GM18526 (cell line): ENCODE results near the gene BZW2.

ENCODE experiments used
- POLR2A ChIP-seq: IDR thresholded peaks from 3 replicates; pipeline ENCODE4 v1.6.1; 2011; ENCODE audit not compliant: insufficient read length; ENCODE audit errors: extremely low read depth

Gene BZW2

DNA sequence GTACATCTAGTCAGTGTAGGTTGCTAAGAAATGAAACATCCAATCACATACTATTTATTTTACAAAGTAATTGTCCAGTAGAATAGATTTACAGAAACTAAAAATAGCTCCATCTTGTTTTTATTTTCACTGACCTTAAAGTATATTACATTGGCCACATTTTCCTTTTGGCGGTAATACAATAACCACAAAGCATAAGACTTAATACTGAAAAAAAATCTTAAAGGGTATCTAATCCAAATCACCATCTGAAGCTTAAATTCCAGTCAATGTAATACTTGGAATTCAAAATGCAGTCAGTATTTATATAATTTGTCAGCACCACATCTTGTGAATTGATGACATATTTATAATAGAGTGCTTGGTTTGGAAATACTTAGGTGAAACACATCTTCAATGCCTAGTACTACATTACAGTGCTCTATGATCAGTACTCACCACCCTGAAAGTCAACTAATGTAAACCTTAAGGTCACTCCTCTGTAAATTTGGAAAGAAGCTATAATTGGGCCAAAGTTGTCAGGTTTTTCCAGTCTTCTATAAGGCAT lies 9.4 kb upstream of the BZW2 start:
- no peak for TF ChIP-seq POLR2A

GRCh38 chr7:16637379-16637778 lies 8.6 kb upstream of the BZW2 start:
- TF ChIP-seq POLR2A = no peak

DNA sequence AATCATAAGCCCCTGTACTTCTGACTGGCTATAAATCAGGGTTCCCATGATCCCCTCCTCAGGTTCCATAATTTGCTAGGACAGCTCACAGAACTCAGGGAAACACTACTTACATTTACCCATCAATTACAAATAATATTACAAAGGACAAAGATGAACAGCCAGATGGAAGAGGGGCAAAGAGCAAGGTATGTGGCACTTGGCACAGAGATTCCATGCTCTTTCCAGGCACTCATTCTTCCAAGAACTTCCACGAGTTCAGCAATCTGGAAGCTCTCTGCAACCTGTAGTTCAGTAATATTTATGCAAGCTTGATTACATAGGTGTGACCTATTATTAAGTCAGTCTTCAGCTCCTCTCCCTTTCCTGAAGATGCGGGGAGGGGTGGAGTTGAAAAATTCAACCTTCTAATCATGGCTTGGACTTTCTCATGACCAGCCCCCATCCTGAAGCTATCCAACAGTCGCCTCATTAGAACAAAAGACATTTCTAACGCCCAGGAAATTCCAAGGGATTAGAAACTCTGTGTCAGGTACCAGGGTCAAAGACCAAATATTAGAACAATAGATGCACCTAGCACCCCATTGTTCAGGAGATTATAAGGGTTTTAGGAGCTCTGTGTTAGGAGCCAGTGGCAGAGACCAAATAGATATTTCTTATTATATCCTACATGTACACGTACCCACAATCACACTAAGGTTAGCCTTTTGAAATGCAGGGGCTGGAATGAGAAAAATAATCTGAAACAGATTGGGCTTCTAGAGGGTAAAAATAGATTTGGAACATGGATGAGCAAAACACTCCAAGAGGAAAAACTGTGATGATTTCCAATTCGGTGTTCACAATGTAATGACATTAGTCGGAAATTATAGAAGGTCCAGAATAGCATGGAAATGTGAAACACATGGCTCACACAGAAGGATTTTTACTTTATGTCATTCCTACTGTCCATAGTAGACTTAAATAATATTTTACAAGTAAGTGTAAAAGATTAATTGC lies 7.4 kb upstream of the BZW2 start:
- no peak for TF ChIP-seq POLR2A

DNA sequence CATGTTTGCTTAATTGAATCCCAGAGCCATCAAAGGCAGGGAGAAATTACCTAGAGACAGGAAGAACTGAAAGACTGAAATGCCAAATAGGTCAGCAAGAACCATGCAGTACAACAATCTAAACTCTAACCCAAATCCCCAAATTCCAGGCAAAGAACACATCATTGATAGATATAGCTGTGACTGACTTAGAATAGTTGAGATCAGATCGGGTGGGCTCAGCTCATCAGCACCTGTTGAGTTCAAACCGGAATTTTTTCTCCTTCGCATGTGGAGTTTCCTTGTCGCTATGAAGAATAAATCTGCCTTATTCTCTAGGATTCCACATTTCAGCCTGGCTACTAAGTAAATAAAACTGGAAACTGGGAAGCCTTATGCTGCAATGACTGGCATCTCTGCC lies 1.8 kb upstream of the BZW2 start:
- no peak for TF ChIP-seq POLR2A

GRCh38 chr7:16644636-16645592 lies 1.1 kb upstream of the BZW2 start:
- TF ChIP-seq POLR2A = no peak

DNA sequence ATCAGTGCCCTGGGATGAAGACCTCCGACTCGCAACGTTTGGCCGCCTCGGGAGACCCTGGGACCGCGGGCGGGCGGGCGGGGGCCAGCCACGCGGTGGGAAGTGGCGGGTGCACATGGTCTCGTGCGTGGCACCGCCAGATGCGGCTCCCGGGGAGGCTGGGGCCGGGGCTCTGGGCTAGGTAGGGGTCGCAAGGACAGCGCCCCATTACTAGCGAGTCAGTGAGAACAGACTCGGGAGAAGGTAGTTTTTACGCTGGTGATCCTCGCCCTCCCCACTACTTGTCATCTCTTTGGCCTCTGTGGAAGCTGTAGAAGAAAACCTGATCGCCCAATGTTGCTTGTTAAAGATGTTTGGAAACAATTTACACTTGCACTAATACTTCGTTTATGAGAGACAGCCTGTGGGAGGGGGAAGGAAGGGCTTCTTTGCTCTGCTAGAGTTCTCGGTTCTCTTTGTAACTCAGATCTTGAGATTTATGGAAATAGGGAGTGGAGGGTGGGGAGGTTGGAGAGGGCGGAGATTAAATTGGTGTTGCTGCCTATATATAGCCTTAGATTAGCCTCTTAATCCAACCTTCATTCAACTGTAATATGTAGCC lies 591 bp downstream of the BZW2 start:
- no peak for TF ChIP-seq POLR2A

- TF ChIP-seq POLR2A = no peak
Observed at GRCh38 chr7:16647435-16647960, 1.5 kb downstream of the BZW2 start.

DNA sequence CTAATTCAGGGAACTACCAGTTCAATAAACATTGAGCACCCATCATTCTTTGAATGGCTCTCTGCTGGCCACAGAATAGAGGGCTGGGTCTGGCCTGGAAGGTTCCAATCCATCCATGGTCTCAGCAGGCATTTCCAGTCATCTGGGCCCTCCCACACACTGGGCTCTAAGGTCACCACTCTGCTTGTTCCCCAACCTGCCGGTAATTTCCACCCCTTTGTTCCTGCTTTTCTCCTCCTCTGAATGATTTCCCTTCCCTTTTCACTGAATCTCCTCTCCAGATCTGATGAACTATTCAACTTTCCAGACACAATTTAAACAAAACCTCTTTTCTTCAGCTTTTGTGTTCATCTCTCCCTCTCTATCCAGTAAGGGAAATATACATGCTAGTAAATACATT lies 2.6 kb downstream of the BZW2 start:
- TF ChIP-seq POLR2A = no peak

- no peak for TF ChIP-seq POLR2A
Observed at GRCh38 chr7:16649196-16649595, 3.2 kb downstream of the BZW2 start.

- no peak for TF ChIP-seq POLR2A
Observed at GRCh38 chr7:16650266-16650665, 4.3 kb downstream of the BZW2 start.

DNA sequence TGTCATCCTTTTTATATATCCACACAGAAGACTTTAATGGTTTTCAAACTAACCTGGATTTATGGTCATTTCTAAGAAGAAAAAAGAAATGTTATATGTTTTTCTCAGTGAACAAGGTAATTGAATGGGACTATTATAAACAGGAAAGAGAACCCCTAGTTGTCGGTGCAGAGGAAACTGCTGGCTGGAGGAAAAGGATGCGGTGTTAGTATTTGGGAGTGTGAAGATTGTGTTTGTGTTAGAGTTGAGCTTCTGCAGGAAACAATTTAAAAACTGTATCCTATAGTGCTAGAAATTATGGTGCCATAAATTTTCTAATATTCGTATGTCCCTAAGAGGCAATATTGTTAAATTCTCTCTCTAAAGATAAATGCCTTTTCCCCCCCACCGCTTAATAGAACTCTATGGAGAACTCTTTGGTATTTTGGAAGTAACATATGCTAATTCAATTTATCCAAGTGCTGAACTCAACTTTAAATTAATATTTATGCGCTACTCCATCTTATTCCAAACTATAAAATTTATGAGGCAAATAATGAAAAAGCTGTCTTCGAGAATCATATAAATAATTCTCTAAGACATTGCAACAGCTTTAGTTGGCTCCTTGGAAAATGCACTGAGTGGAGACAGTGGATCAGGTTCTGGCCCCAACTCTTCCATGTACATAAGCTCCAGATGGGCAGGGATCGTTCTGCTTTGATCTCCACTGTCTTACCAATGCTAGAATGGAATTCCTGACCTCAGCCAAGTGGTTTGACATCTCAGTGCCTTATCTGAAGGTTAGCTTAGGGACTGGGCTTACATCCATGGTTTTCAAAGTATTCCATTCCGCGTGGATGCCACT lies 5.6 kb downstream of the BZW2 start:
- no peak for TF ChIP-seq POLR2A

- no peak for TF ChIP-seq POLR2A
Observed at GRCh38 chr7:16652240-16652583, 6.2 kb downstream of the BZW2 start.

- TF ChIP-seq POLR2A = no peak
Observed at GRCh38 chr7:16652888-16653287, 6.9 kb downstream of the BZW2 start.

GRCh38 chr7:16655394-16655793 lies 9.4 kb downstream of the BZW2 start:
- TF ChIP-seq POLR2A = no peak
